ENCODE results near the gene MEGF6. TPM values are rescaled to one million over a fixed set of nuclear protein-coding genes. Genes with fewer than 3 reads are reported as not detected.

MEGF6 gene
- total RNA-seq, 1 donor from 2014 or later: 1.7 TPM

- Mint-ChIP-seq H3K27me3 (ENCODE audit: low read depth) (no peaks in the 10 kb centered on the region), H3K4me3 (ENCODE audit: low read depth) (no peak overlapping the region), H3K27ac (no peak overlapping the region), H3K4me1 (ENCODE audit: low read depth) (no peaks in the 10 kb centered on the region), H3K9me3 (no peaks in the 10 kb centered on the region), H3K36me3 (ENCODE audit: low read depth) (peaks cover 22% of the 10 kb centered on the region)
- intact Hi-C loops (cut with micrococcal nuclease): no loop called here
- DNase-seq (ENCODE audit: low spot score): no peak
These were observed 29.9 kb upstream of the MEGF6 start for GRCh38 chr1:3641046-3641760.

- no peak for DNase-seq (ENCODE audit: low spot score)
- peaks cover 22% of the 10 kb centered on the region for H3K36me3 Mint-ChIP-seq (ENCODE audit: low read depth)
- H3K27me3 Mint-ChIP-seq (ENCODE audit: low read depth): no peaks in the 10 kb centered on the region
- intact Hi-C loops (cut with micrococcal nuclease): no loop called here
- H3K4me3 Mint-ChIP-seq (ENCODE audit: low read depth): no peak overlapping the region
- no peaks in the 10 kb centered on the region for H3K4me1 Mint-ChIP-seq (ENCODE audit: low read depth)
- no peak overlapping the region for H3K27ac Mint-ChIP-seq
- no peaks in the 10 kb centered on the region for H3K9me3 Mint-ChIP-seq
These were observed 29.0 kb upstream of the MEGF6 start for GRCh38 chr1:3640121-3640837.

- no peak overlapping the region for H3K27ac Mint-ChIP-seq
- DNase-seq (ENCODE audit: low spot score): no peak
- H3K27me3 Mint-ChIP-seq (ENCODE audit: low read depth): no peaks in the 10 kb centered on the region
- H3K4me3 Mint-ChIP-seq (ENCODE audit: low read depth): no peak overlapping the region
- no peaks in the 10 kb centered on the region for H3K9me3 Mint-ChIP-seq
- peaks cover 25% of the 10 kb centered on the region for H3K36me3 Mint-ChIP-seq (ENCODE audit: low read depth)
- intact Hi-C loops (cut with micrococcal nuclease): no loop called here
- H3K4me1 Mint-ChIP-seq (ENCODE audit: low read depth): no peaks in the 10 kb centered on the region
These were observed 28.1 kb upstream of the MEGF6 start for GRCh38 chr1:3639397-3639911.

- H3K27ac Mint-ChIP-seq: no peak overlapping the region
- no peak for DNase-seq (ENCODE audit: low spot score)
- H3K4me3 Mint-ChIP-seq (ENCODE audit: low read depth): no peak overlapping the region
- peaks cover 25% of the 10 kb centered on the region for H3K36me3 Mint-ChIP-seq (ENCODE audit: low read depth)
- intact Hi-C loops (cut with micrococcal nuclease): no loop called here
- H3K9me3 Mint-ChIP-seq: no peaks in the 10 kb centered on the region
- no peaks in the 10 kb centered on the region for H3K27me3 Mint-ChIP-seq (ENCODE audit: low read depth)
- no peaks in the 10 kb centered on the region for H3K4me1 Mint-ChIP-seq (ENCODE audit: low read depth)
These were observed 27.4 kb upstream of the MEGF6 start for GRCh38 chr1:3638676-3639075.

- Mint-ChIP-seq H3K4me3 (ENCODE audit: low read depth) (no peak overlapping the region), H3K9me3 (no peaks in the 10 kb centered on the region), H3K36me3 (ENCODE audit: low read depth) (peaks cover 26% of the 10 kb centered on the region), H3K4me1 (ENCODE audit: low read depth) (no peaks in the 10 kb centered on the region), H3K27me3 (ENCODE audit: low read depth) (no peaks in the 10 kb centered on the region), H3K27ac (no peak overlapping the region)
- no peak for DNase-seq (ENCODE audit: low spot score)
- intact Hi-C loops (cut with micrococcal nuclease): no loop called here
These were observed 26.7 kb upstream of the MEGF6 start for GRCh38 chr1:3638027-3638426.

- H3K4me1 Mint-ChIP-seq (ENCODE audit: low read depth): no peaks in the 10 kb centered on the region
- DNase-seq (ENCODE audit: low spot score): no peak
- no peaks in the 10 kb centered on the region for H3K9me3 Mint-ChIP-seq
- H3K36me3 Mint-ChIP-seq (ENCODE audit: low read depth): peaks cover 24% of the 10 kb centered on the region
- no peaks in the 10 kb centered on the region for H3K27me3 Mint-ChIP-seq (ENCODE audit: low read depth)
- intact Hi-C loops (cut with micrococcal nuclease): no loop called here
- H3K27ac Mint-ChIP-seq: no peak overlapping the region
- H3K4me3 Mint-ChIP-seq (ENCODE audit: low read depth): no peak overlapping the region
These were observed 25.2 kb upstream of the MEGF6 start for GRCh38 chr1:3636531-3636930.

- H3K4me1 Mint-ChIP-seq (ENCODE audit: low read depth): no peaks in the 10 kb centered on the region
- intact Hi-C loops (cut with micrococcal nuclease): no loop called here
- H3K9me3 Mint-ChIP-seq: no peaks in the 10 kb centered on the region
- no peaks in the 10 kb centered on the region for H3K27me3 Mint-ChIP-seq (ENCODE audit: low read depth)
- no peak for DNase-seq (ENCODE audit: low spot score)
- H3K4me3 Mint-ChIP-seq (ENCODE audit: low read depth): no peak overlapping the region
- H3K36me3 Mint-ChIP-seq (ENCODE audit: low read depth): peaks cover 24% of the 10 kb centered on the region
- no peak overlapping the region for H3K27ac Mint-ChIP-seq
These were observed 24.8 kb upstream of the MEGF6 start for GRCh38 chr1:3636080-3636479.

GRCh38 chr1:3634059-3634800, 22.9 kb upstream of the MEGF6 start:
- Mint-ChIP-seq H3K9me3 (no peaks in the 10 kb centered on the region), H3K27ac (no peak overlapping the region), H3K4me1 (ENCODE audit: low read depth) (no peaks in the 10 kb centered on the region), H3K27me3 (ENCODE audit: low read depth) (no peaks in the 10 kb centered on the region), H3K4me3 (ENCODE audit: low read depth) (no peak overlapping the region), H3K36me3 (ENCODE audit: low read depth) (peaks cover 24% of the 10 kb centered on the region)
- DNase-seq (ENCODE audit: low spot score): no peak
- intact Hi-C loops (cut with micrococcal nuclease): no loop called here

GRCh38 chr1:3633344-3634058, 22.2 kb upstream of the MEGF6 start:
- H3K4me3 Mint-ChIP-seq (ENCODE audit: low read depth): no peak overlapping the region
- H3K27ac Mint-ChIP-seq: no peak overlapping the region
- H3K4me1 Mint-ChIP-seq (ENCODE audit: low read depth): no peaks in the 10 kb centered on the region
- peaks cover 24% of the 10 kb centered on the region for H3K36me3 Mint-ChIP-seq (ENCODE audit: low read depth)
- no peaks in the 10 kb centered on the region for H3K27me3 Mint-ChIP-seq (ENCODE audit: low read depth)
- intact Hi-C loops (cut with micrococcal nuclease): no loop called here
- DNase-seq (ENCODE audit: low spot score): no peak
- H3K9me3 Mint-ChIP-seq: no peaks in the 10 kb centered on the region

- no peaks in the 10 kb centered on the region for H3K4me1 Mint-ChIP-seq (ENCODE audit: low read depth)
- no peaks in the 10 kb centered on the region for H3K9me3 Mint-ChIP-seq
- H3K27ac Mint-ChIP-seq: no peak overlapping the region
- intact Hi-C loops (cut with micrococcal nuclease): no loop called here
- DNase-seq (ENCODE audit: low spot score): no peak
- H3K27me3 Mint-ChIP-seq (ENCODE audit: low read depth): no peaks in the 10 kb centered on the region
- H3K4me3 Mint-ChIP-seq (ENCODE audit: low read depth): no peak overlapping the region
- H3K36me3 Mint-ChIP-seq (ENCODE audit: low read depth): peaks cover 23% of the 10 kb centered on the region
These were observed 21.5 kb upstream of the MEGF6 start for GRCh38 chr1:3632716-3633343.

- H3K4me1 Mint-ChIP-seq (ENCODE audit: low read depth): no peaks in the 10 kb centered on the region
- no peaks in the 10 kb centered on the region for H3K27me3 Mint-ChIP-seq (ENCODE audit: low read depth)
- H3K27ac Mint-ChIP-seq: no peak overlapping the region
- peaks cover 20% of the 10 kb centered on the region for H3K36me3 Mint-ChIP-seq (ENCODE audit: low read depth)
- H3K4me3 Mint-ChIP-seq (ENCODE audit: low read depth): no peak overlapping the region
- no peaks in the 10 kb centered on the region for H3K9me3 Mint-ChIP-seq
- intact Hi-C loops (cut with micrococcal nuclease): no loop called here
- no peak for DNase-seq (ENCODE audit: low spot score)
These were observed 21.0 kb upstream of the MEGF6 start for GRCh38 chr1:3632298-3632697.
